Osteocyte (in vitro differentiated cells): ENCODE measurements around the gene HS2ST1. TPM values are rescaled to one million over a fixed set of nuclear protein-coding genes. Genes with fewer than 3 reads are reported as not detected.

Source experiments
- DNase-seq: peaks from one replicate; pipeline ENCODE4 v3.0.0; 2021; ENCODE audit warnings: mixed read lengths; ENCODE audit not compliant: unreplicated experiment; ENCODE audit errors: extremely low spot score
- H3K27ac Mint-ChIP-seq: one replicate; pipeline ENCODE4 v1.8.0; 2021; ENCODE audit warnings: mild to moderate bottlenecking, mixed read lengths; ENCODE audit not compliant: unreplicated experiment
- H3K27me3 Mint-ChIP-seq: one replicate; pipeline ENCODE4 v1.8.0; 2021; ENCODE audit warnings: mixed read lengths; ENCODE audit not compliant: unreplicated experiment
- H3K36me3 Mint-ChIP-seq: one replicate; pipeline ENCODE4 v1.8.0; 2021; ENCODE audit warnings: mixed read lengths; ENCODE audit not compliant: unreplicated experiment
- H3K4me1 Mint-ChIP-seq: one replicate; pipeline ENCODE4 v1.8.0; 2021; ENCODE audit warnings: mixed read lengths; ENCODE audit not compliant: unreplicated experiment
- H3K4me3 Mint-ChIP-seq: one replicate; pipeline ENCODE4 v1.8.0; 2021; ENCODE audit warnings: mild to moderate bottlenecking, moderate library complexity, mixed read lengths; ENCODE audit not compliant: unreplicated experiment
- H3K9me3 Mint-ChIP-seq: one replicate; pipeline ENCODE4 v1.8.0; 2021; ENCODE audit warnings: mixed read lengths; ENCODE audit not compliant: unreplicated experiment
- total RNA-seq: library from RNA; stranded (reverse); gene quantifications from 2 replicates; pipeline ENCODE4 v1.2.1, GENCODE V29; 2021
- TF ChIP-seq, protein P1 (sequence below): fragments of 200-600 bp; sonication (generic); IDR thresholded peaks from 2 replicates; pipeline ENCODE4 v1.5.0; 2021; ENCODE audit warnings: antibody characterized with exemption, mild to moderate bottlenecking, moderate library complexity

Gene HS2ST1
- total RNA-seq, 1 donor from 2014 or later: 26.8 TPM

DNA sequence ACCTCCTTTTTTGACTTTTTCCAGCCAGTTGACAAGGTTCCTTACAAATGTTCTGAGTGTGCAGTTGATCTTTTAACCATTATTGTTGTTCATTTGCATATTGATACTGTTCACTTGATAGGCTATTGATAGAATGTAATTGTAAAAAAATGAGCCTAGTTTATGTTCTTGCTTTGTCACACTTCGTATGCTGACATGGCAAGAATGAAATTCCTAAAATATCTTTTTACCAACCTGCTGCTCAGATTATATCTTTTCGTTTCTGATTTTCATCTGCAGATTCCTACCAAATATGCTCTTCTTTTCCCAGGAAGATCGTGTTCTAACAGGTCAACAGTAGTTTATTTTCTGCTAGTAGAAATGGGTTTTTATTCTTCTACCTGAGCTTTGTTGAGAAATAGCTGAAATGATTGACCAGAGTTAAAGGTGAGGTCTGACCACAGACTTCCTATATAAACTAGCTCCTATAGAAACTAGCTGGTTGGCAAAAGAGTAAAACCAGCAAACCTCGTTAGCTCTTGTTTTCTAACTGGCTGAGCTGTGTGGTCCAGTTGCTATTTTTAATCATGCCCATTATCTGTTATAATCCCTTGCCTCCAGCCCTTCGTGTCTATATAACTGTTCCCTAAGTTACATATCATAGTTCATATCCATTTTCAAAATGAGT is 174.8 kb downstream of the HS2ST1 start:
- Mint-ChIP-seq H3K27me3 (no peaks in the 10 kb centered on the region), H3K27ac (no peak overlapping the region), H3K9me3 (no peaks in the 10 kb centered on the region), H3K4me1 (peaks cover 6% of the 10 kb centered on the region), H3K4me3 (no peak overlapping the region), H3K36me3 (no peaks in the 10 kb centered on the region)
- DNase-seq: no peak
- TF ChIP-seq, protein P1, sequence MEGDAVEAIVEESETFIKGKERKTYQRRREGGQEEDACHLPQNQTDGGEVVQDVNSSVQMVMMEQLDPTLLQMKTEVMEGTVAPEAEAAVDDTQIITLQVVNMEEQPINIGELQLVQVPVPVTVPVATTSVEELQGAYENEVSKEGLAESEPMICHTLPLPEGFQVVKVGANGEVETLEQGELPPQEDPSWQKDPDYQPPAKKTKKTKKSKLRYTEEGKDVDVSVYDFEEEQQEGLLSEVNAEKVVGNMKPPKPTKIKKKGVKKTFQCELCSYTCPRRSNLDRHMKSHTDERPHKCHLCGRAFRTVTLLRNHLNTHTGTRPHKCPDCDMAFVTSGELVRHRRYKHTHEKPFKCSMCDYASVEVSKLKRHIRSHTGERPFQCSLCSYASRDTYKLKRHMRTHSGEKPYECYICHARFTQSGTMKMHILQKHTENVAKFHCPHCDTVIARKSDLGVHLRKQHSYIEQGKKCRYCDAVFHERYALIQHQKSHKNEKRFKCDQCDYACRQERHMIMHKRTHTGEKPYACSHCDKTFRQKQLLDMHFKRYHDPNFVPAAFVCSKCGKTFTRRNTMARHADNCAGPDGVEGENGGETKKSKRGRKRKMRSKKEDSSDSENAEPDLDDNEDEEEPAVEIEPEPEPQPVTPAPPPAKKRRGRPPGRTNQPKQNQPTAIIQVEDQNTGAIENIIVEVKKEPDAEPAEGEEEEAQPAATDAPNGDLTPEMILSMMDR: no peak

DNA sequence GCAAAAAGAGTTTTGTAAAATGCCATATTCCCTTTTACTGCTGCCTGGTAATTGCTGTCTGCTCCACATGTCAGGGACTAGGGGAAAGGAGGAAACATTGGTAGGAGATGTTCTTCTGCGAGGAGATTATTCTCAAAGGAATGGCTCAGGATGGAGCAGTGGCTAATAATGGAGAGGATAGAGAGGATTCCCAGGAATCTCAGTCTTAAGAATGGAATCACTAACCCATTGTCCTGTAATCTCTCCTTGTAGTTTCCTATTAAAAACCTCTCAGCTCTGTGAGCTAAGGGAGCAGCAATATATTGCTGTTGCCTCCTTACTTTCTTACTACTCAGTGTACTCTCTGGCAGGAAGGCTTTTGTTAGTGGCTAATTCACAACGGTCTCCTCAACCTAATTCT is 175.4 kb downstream of the HS2ST1 start:
- H3K9me3 Mint-ChIP-seq: no peaks in the 10 kb centered on the region
- TF ChIP-seq, protein P1: no peak

DNA sequence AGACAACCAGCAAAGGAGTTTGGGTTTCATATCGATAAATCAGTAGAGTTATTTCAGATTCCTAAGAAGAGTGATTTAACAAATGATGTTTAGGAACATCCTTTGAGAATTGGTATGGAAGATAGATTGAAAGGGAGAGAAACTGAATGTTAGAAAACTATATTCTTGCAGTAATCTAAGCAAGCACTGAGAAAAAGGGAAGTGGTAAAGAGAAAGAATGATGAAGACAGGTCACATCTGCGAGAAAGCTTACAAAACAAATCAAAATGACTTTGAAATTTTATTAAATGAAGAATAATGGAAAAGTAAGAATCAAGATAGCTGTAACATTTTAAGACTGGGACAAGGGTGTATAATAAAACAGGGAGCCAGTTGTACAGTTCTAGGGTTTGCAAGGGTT is 177.0 kb downstream of the HS2ST1 start:
- H3K27me3 Mint-ChIP-seq: no peaks in the 10 kb centered on the region
- H3K9me3 Mint-ChIP-seq: no peaks in the 10 kb centered on the region
- H3K4me3 Mint-ChIP-seq: no peak overlapping the region
- no peaks in the 10 kb centered on the region for H3K36me3 Mint-ChIP-seq
- no peak for DNase-seq
- TF ChIP-seq, protein P1: no peak
- H3K4me1 Mint-ChIP-seq: peaks cover 6% of the 10 kb centered on the region
- no peak overlapping the region for H3K27ac Mint-ChIP-seq

More for the DNA sequence above, 175.4 kb downstream of the HS2ST1 start:
- DNase-seq: no peak
- no peaks in the 10 kb centered on the region for H3K27me3 Mint-ChIP-seq
- no peaks in the 10 kb centered on the region for H3K36me3 Mint-ChIP-seq
- H3K4me1 Mint-ChIP-seq: peaks cover 6% of the 10 kb centered on the region
- H3K27ac Mint-ChIP-seq: no peak overlapping the region
- no peak overlapping the region for H3K4me3 Mint-ChIP-seq

DNA sequence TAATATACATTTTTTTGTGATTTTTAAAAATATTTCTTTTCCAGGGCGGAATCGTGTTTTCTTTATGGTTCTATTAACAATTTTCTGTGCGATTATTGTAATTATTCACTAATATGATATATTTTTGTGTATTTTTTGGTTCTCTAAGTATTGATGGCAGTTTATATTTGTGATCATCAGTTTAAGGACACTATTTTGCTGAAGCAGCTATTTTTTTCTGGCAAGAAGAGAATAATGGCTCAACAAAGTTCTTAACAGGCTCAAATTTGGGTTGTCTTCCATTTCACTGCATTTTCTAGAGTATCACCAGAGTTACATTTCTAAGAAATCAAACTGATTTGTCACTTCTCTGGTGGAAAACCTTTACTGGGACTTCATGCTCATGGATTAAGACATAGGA is 178.4 kb downstream of the HS2ST1 start:
- H3K27me3 Mint-ChIP-seq: no peaks in the 10 kb centered on the region
- no peaks in the 10 kb centered on the region for H3K9me3 Mint-ChIP-seq
- peaks cover 6% of the 10 kb centered on the region for H3K4me1 Mint-ChIP-seq
- TF ChIP-seq, protein P1: no peak
- no peaks in the 10 kb centered on the region for H3K36me3 Mint-ChIP-seq
- no peak for DNase-seq
- H3K4me3 Mint-ChIP-seq: no peak overlapping the region
- H3K27ac Mint-ChIP-seq: no peak overlapping the region

DNA sequence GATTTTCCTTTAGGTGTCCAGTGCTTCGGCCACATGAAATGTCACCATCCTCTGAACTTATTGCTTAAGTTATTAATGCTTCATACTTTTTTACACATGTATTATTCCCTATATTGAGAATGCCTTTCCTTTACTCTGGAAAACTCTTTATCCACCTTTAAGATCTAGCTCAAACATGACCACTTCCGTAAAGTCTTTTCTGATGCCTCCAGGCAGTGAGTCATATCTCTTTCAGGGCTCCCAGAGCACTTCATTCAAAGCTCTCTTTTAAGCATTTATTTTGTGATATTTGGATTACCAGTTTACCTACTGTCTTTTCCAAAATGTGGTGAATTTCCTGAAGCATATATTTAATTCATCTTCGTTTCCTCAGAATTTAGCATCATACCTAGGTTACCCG is 178.9 kb downstream of the HS2ST1 start:
- no peaks in the 10 kb centered on the region for H3K27me3 Mint-ChIP-seq
- H3K4me3 Mint-ChIP-seq: no peak overlapping the region
- H3K36me3 Mint-ChIP-seq: no peaks in the 10 kb centered on the region
- TF ChIP-seq, protein P1: no peak
- no peak overlapping the region for H3K27ac Mint-ChIP-seq
- H3K4me1 Mint-ChIP-seq: peaks cover 6% of the 10 kb centered on the region
- no peaks in the 10 kb centered on the region for H3K9me3 Mint-ChIP-seq
- no peak for DNase-seq
